IPS-18a (cell line): ENCODE measurements around the gene GIT1.

Source experiments
- H3K27ac ChIP-seq: one replicate; pipeline ENCODE4 v1.5.1; 2013; ENCODE audit warnings: low read length
- H3K27me3 ChIP-seq: one replicate; pipeline ENCODE4 v1.6.1; 2013; ENCODE audit warnings: mild to moderate bottlenecking, low read length; ENCODE audit not compliant: control insufficient read depth, insufficient read depth
- H3K36me3 ChIP-seq: one replicate; pipeline ENCODE4 v1.6.1; 2013; ENCODE audit warnings: low read depth, low read length; ENCODE audit not compliant: control insufficient read depth
- H3K4me1 ChIP-seq: one replicate; pipeline ENCODE4 v1.6.1; 2013; ENCODE audit warnings: low read depth, low read length; ENCODE audit not compliant: control insufficient read depth
- H3K4me3 ChIP-seq: one replicate; pipeline ENCODE4 v1.5.1; 2013; ENCODE audit warnings: low read length
- H3K9ac ChIP-seq: one replicate; pipeline ENCODE4 v1.6.1; 2013; ENCODE audit warnings: mild to moderate bottlenecking, low read length, moderate library complexity
- H3K9me3 ChIP-seq: one replicate; pipeline ENCODE4 v1.6.1; 2013; ENCODE audit warnings: low read depth, low read length; ENCODE audit not compliant: control insufficient read depth

The GIT1 gene

DNA sequence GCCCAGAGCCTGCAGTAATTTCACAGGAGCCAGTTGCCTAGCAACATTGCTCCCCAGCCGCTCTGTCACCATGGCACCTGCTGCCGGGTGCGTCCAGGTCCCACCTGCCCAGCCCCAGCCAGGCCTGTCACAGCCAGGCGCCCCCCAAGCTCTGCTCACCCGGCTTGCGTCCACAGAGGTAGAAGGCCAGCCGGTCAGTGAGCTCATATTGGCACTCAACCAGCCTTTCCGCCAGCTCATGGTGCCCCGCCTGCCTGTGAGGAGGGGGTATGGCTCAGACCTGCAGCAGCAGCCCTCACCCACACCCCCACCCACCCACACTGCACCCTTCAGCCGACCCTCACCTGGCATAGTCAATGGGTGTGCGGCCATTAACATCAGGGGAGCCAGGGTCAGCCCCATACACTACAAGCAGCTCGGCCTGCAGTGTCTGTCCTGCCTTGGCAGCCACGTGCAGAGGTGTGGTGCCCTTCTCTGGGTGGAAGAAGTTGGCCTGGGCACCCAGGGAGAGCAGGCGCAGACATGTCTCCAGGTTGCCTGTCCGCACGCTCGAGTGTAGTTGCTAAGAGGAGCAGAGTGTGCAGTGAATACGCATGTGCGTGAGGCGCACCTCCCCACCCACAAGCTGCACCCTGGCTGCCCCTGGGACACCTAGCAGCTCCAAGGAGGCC is 7.7 kb downstream of the GIT1 start:
- Histone ChIP-seq H3K9ac (no peak overlapping the region), H3K4me1 (peaks cover 16% of the 10 kb centered on the region), H3K4me3 (no peak overlapping the region), H3K36me3 (peaks cover 18% of the 10 kb centered on the region), H3K27me3 (no peaks in the 10 kb centered on the region), H3K9me3 (no peaks in the 10 kb centered on the region), H3K27ac (no peak overlapping the region)

DNA sequence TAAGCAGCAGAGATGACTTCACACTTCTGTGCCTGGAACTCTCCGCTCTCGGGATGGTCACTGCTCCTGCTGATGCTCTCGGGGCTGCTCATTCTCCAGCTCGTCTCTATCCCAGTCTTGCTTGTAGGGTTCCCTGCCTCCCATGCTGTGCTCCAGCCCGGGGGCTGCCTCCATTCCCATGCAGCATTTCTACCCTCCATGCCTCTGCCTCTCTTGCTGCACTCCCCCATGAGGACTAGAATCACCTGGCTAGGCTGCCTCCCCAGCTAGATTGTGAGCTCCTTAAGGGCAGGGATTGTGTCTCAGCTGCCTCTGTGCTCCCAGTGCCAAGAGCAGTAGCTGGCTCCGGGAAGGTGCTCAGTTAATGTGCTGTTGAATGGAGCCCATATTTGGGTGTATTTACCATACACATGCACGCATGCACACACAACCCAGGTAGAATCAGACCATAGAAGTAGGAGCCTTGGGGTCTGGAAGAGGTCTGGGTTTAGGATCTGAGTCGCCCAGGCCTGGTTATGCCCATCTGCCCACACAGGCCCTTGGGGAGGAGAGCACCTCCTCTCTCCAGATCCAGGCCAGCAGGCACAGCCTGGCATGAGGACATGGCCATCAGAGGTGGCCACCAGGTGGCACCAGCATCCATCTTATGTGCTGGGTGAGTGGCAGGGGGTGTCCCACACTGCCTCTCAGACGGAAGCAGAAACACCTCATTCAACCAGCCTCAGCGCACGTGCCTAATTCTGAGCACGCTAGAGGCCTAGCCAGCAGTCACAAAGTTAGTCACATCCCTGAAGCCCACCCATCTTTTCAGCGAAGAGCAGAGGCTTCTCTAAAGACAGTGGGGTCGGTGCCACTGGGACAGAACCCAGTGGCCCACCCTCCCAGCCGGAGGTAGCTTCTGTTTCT is 9.3 kb downstream of the GIT1 start:
- H3K4me1 ChIP-seq, result peaks cover 11% of the 10 kb centered on the region
- H3K9ac ChIP-seq, result no peak overlapping the region
- no peaks in the 10 kb centered on the region for H3K27me3 ChIP-seq
- no peak overlapping the region for H3K4me3 ChIP-seq
- H3K27ac ChIP-seq, result no peak overlapping the region
- peaks cover 26% of the 10 kb centered on the region for H3K36me3 ChIP-seq
- H3K9me3 ChIP-seq, result no peaks in the 10 kb centered on the region

DNA sequence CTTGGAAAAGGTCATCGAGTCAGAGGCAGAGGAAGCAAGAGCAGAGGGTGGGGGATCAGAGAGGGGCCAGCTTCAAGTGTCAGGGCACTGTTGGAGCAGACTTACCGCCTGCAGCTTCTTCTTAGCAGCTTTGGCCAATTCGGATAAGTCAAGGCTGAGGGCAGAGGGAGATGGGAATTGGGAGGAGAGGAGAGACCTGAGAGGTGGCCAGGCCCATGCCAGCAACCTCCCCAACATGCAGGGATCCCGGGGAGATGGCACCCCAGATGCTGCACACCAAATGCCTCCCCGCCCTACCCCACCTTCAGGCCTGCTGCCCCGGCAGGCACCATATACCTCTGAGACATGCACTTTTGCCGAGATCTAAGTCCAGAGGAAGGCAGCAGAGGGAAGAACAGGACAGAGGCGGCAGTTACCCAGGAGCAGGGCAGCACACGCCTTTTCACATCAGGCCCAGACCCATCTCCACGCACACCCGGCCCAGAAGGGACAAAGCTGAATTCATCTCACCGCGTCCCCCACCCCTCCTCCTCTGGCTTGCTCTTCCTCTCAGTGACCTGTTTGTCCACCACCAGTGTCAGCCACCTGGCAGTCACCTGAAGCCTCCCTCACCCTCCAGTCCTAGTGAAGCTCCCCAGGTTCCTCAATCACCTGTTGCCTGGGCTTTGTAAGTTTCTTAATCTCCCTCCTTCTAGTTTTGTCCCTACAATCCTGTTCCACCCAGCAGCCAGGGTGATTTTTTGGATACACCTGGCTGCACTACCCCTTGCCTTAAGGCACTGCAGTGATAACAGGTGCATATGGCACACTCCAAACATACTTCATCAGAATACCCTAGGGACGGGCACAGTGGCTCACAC is 10.6 kb downstream of the GIT1 start:
- no peak overlapping the region for H3K4me3 ChIP-seq
- peaks cover 26% of the 10 kb centered on the region for H3K36me3 ChIP-seq
- H3K27me3 ChIP-seq, result no peaks in the 10 kb centered on the region
- no peak overlapping the region for H3K27ac ChIP-seq
- no peaks in the 10 kb centered on the region for H3K9me3 ChIP-seq
- no peaks in the 10 kb centered on the region for H3K4me1 ChIP-seq
- H3K9ac ChIP-seq, result no peak overlapping the region

DNA sequence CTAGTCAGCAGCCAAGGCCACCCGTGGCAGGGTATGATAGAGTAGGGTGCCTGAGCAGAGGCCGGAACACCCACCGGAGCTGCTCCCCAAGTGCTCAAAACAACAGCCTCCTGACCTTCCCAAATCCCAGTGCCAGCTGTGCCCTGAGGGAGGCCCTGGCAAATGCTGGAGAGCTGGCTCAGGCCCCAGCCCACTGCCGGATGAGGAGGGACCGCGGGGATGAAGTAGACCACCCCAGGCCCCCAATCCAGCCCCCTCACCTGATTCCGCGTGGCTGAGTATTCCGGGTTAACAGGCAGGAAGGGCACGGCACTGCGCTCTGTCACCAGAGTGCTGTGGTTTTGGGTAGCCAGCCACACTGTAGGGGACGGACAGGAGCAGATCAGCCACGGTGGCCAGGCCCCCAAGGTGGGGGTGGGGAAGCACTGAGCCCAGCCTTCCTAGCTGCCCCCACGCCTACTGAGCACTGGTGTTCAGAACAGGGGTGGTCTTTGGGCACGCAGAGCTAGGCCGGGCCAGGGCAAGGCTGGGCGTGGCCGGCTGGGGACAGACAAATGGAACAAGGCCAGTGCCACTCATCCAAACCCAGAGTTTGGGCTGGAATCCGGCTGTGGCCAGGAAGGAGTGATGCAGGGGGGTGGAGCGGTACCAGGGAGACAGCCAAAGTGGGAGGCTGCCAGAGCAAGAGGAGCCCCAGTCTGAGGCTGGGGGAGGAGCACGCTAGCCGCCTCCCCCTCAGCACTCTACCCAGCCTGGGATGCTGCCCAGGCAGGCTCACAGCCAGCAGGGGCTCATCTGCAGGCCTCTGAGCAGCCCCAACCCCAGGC is 11.8 kb downstream of the GIT1 start:
- no peak overlapping the region for H3K9ac ChIP-seq
- H3K27ac ChIP-seq, result no peak overlapping the region
- peaks cover 26% of the 10 kb centered on the region for H3K36me3 ChIP-seq

DNA sequence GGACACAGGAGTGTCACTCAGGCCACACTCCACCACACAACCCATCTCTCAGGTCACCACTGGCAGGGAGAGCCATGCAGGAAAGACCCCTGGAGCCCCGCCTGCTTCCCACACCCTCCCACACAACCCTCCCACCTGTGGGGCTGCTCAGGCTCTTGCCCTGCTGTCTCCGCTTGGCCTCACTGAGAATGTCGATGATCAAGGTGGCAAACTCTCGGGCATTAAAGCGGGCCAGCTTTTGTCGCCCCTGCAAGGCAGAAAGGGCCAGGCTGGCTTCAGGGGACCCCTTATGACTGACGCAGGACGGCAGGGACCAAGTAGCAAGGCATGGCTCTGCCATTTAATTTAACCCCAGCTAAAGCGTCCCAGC is 12.5 kb downstream of the GIT1 start:
- no peaks in the 10 kb centered on the region for H3K4me1 ChIP-seq

More for the DNA sequence above, 11.8 kb downstream of the GIT1 start:
- H3K9me3 ChIP-seq, result no peaks in the 10 kb centered on the region
- no peaks in the 10 kb centered on the region for H3K4me1 ChIP-seq
- no peak overlapping the region for H3K4me3 ChIP-seq
- H3K27me3 ChIP-seq, result no peaks in the 10 kb centered on the region

DNA sequence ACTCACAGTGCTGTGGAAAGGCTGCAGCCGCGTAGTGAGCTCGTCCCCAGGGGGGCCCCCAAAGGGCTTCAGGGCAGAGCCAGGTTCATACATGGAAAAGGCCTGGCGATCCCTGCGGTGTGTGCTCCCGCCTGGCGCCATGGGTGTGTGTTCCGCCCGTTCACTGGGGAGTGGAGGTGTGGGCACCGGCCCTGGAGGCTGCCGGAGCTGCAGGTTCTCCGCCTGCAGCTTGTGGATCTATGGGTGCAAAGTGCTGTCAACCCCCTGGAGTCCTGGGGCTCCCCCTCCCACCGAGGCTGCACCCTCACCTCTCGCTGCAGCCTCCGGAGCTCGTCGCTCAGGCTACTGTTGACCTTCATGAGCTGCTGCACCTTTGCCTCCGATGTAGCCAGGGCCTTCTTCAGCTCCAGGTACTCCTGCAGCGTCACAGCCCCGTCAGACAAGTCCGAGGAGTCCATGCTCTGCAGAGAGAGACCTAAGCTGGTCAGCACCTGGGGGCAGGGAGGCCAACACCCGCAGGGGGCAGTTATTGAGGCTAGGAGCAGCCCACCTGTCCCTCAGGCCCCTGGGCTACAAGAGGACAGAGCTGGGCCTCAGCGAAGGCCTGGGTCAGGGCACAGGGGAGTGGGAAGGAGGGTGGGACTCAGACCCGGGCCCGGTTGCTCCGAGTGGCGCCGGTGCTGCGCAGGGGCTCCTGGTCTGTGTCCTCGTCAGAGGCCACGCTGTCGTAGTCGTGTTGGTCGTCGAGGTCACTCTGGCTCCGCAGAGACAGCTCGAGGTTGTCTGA is 13.0 kb downstream of the GIT1 start:
- Histone ChIP-seq H3K9me3 (no peaks in the 10 kb centered on the region), H3K36me3 (peaks cover 22% of the 10 kb centered on the region), H3K27ac (no peak overlapping the region), H3K4me3 (no peak overlapping the region), H3K4me1 (no peaks in the 10 kb centered on the region), H3K9ac (no peak overlapping the region), H3K27me3 (peaks cover 10% of the 10 kb centered on the region)

More for the DNA sequence above, 12.5 kb downstream of the GIT1 start:
- Histone ChIP-seq H3K27me3 (peaks cover 4% of the 10 kb centered on the region), H3K4me3 (no peak overlapping the region), H3K9me3 (no peaks in the 10 kb centered on the region), H3K9ac (no peak overlapping the region), H3K36me3 (peaks cover 22% of the 10 kb centered on the region), H3K27ac (no peak overlapping the region)

DNA sequence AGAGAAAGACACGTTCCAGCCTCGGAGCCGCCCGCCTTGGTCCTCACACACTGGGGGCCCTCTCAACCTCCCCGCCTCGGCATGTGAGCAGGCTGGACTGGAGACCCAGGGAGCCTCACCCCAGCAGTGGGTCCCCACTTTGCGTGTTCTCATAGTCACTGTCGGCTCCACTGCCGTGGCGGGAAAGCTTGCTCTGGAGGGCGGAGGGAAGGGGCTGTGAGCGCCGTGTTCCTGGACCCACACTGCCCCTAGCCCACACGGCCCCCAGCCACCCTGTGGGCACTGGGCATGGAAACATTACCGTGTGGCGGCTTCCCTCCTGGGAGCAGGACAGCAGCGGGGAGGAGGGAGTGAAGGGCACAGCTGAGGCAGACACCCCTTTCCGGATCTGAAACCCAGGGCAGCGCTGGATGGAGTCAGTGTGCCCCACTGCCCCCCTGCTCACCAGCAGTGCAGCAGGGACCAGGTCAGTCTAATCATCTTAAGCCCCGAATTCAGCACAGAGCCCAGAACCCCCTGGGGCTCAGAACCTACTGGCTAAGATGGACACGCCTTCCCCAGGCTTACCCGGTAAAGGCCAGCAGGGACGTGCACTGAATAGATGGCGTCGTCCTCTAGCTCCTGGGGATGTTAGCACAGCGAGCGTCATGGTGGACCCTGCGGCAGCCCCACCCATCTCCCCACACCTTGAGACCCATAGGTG is 13.8 kb downstream of the GIT1 start:
- no peak overlapping the region for H3K27ac ChIP-seq
- H3K27me3 ChIP-seq, result peaks cover 11% of the 10 kb centered on the region
- H3K9ac ChIP-seq, result no peak overlapping the region
- H3K36me3 ChIP-seq, result peaks cover 22% of the 10 kb centered on the region
- no peaks in the 10 kb centered on the region for H3K4me1 ChIP-seq
- no peaks in the 10 kb centered on the region for H3K9me3 ChIP-seq
- H3K4me3 ChIP-seq, result no peak overlapping the region

DNA sequence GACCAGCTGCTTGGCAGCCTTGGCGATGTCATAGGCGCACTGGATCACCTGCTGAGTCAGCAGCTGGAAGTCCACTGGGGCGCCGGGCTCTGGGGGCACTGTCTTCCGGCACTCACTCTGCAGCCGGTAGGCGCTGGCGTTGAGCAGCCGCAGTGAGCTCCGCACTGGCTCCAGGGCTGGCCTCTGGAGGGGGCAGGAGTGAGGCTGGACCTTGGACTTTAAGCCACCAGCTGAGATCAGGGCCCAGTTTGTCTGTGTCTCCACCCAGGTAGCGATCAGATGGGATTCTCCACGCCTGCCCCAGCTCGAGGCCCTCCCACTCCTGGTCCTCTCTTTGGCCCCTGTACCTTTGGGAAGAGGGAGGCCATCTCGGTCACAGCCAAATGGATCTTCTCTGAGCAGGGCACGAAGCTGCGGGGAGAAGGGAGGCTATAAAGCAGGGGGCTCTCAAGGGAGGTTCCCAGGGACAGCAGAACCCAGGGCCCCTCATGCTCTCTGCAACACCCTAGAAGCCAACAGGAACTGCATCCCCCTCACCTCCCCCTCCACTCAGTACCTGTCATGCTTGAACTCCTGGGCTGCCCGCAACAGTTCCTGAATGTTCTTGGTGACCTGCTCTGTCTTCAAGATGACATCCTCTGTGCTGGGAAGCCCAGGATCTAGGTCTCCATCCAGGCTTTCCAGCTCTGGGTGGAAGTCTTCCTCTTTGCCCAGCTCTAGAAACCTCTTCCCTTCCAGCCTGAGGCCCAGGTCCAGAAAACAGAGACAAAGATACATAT is 14.5 kb downstream of the GIT1 start:
- Histone ChIP-seq H3K27ac (no peak overlapping the region), H3K27me3 (peaks cover 11% of the 10 kb centered on the region), H3K4me1 (no peaks in the 10 kb centered on the region), H3K9me3 (no peaks in the 10 kb centered on the region), H3K9ac (no peak overlapping the region), H3K4me3 (no peak overlapping the region), H3K36me3 (peaks cover 22% of the 10 kb centered on the region)

DNA sequence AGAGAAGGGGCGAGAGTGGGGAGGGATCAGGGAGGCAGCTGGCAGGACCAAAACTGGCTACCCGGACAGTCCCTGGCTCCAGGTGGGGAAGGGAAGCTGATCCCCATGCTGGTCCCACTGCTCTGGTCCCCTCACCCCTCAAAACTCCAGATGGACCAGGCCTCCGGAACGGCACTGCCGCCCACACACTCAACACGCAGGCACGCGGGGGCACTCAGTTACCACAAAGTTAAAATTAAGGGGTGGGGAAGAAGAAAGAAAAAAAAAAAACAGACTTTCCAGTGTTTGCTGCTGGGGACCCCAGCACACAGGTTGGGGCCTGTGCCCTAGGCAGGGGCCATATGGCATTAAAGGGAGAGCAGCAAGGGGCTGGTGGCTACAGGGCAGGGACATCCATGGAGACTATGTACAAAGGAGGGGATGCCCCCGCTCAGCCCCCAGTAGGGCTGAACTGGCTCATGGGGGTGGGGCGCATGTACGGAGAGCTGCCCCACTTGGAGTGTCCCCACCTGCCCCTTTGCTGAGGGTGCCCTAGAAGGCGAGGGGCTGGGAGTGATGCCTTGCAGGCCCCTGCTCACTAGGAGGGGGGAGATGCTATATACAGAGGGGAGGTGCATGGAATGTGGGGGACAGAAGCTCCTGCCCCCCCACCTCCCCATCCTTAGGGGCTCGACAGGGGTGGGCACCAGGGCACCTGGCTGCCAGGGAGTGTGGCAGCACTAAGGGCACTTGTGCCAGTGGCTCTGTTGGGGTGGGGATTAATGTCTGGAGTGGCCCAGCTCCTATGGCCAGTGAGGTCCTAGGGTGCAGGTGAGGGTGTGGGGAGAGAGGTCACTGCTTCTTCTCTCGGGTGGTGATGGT is 15.3 kb downstream of the GIT1 start:
- Histone ChIP-seq H3K9ac (no peak overlapping the region), H3K27ac (no peak overlapping the region), H3K4me1 (peaks cover 3% of the 10 kb centered on the region), H3K27me3 (peaks cover 18% of the 10 kb centered on the region), H3K36me3 (peaks cover 20% of the 10 kb centered on the region), H3K4me3 (no peak overlapping the region), H3K9me3 (no peaks in the 10 kb centered on the region)
